22Rv1 (cell line): Measurements from ENCODE around the gene POLN.

Source experiments
- CTCF ChIP-seq: fragments of 450-650 bp; IDR thresholded peaks from 2 replicates; pipeline ENCODE4 v1.5.1; 2017; ENCODE audit warnings: mild to moderate bottlenecking
- ZFX ChIP-seq: fragments of 450-650 bp; IDR thresholded peaks from 2 replicates; pipeline ENCODE4 v1.6.1; 2017; ENCODE audit warnings: antibody characterized with exemption, borderline replicate concordance

DNA sequence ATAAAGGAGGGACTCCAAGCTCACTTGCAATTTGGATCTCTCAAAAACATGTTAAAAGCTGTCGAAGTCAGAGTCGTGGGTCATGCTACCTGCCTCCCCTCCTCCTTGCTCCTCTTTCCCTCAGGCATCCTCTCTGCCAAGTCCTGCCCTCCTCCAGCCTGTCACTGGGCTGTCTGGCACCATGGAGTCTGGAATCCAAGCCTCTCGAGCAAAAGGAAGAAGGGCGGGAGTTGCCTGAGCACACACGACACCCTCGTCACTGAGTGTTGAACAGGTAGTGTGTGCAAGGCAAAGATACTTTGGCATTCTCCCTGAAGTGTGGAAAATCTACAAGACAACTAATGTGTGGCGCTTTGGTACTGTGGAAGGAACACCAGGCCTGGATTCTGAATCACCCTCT, 62.2 kb downstream of the POLN start:
- no peak for TF ChIP-seq CTCF
- TF ChIP-seq ZFX: no peak
